AG10803 (cell line): ENCODE results near the gene PKNOX2.

Experiments
- DNase-seq: peaks from one replicate; pipeline ENCODE4 v3.0.0; 2010; ENCODE audit warnings: low read depth
- H3K4me3 ChIP-seq: 2 replicates; pipeline ENCODE4 v1.5.1; 2011; ENCODE audit warnings: mild to moderate bottlenecking, low read length, control low read depth
- TF ChIP-seq, protein P1 (sequence below): conservative IDR thresholded peaks from 2 replicates; pipeline ENCODE4 v1.5.1; 2011; ENCODE audit warnings: mild to moderate bottlenecking, low read length, control low read depth, inconsistent platforms

The PKNOX2 gene

DNA sequence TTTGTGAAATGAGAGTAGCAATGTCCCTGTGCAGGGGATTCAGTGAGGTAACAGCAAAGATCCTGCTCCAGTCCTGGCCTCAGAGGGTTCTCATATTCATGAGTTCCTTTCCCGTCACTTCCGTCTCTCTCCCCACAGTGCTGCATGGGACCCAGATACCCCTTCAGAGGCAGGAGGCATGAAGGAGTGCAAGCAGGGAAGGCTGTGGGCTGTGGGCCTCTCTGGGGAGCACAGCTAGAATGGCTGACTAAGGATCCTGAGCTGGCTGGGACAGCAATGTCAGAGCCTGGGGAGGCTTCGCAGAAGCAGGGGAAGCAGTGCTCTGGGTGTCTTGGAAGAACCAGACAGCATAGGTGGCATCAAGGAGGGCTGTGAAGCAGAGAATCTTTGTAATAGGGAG is 13.0 kb downstream of the PKNOX2 start:
- TF ChIP-seq, protein P1, sequence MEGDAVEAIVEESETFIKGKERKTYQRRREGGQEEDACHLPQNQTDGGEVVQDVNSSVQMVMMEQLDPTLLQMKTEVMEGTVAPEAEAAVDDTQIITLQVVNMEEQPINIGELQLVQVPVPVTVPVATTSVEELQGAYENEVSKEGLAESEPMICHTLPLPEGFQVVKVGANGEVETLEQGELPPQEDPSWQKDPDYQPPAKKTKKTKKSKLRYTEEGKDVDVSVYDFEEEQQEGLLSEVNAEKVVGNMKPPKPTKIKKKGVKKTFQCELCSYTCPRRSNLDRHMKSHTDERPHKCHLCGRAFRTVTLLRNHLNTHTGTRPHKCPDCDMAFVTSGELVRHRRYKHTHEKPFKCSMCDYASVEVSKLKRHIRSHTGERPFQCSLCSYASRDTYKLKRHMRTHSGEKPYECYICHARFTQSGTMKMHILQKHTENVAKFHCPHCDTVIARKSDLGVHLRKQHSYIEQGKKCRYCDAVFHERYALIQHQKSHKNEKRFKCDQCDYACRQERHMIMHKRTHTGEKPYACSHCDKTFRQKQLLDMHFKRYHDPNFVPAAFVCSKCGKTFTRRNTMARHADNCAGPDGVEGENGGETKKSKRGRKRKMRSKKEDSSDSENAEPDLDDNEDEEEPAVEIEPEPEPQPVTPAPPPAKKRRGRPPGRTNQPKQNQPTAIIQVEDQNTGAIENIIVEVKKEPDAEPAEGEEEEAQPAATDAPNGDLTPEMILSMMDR, result no peak

DNA sequence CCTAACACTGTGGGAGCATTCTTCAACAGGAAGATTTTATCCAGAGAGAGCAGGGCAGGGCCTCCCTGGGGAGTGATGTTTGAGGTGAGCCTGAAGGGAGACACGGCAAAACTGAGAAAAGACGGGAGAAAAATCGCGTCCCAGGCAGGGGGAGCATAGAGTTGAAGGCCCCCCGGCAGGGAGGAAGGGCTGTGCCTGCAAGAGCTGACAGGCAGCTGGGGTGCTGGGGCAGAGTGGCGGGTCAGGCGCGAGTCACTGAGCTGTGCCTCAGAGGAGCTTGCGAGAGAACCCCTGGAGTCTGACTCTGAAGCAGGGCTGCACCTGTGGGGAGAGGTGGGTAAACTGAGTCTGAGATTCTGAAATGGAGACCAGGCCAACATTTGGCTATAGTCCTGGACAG is 14.8 kb downstream of the PKNOX2 start:
- no peak overlapping the region for H3K4me3 ChIP-seq
- no peak for DNase-seq
- TF ChIP-seq, protein P1, result no peak

More for the DNA sequence above, 13.0 kb downstream of the PKNOX2 start:
- H3K4me3 ChIP-seq, result no peak overlapping the region
- DNase-seq, result no peak

- no peak for DNase-seq
- no peak overlapping the region for H3K4me3 ChIP-seq
- TF ChIP-seq, protein P1, result no peak
These were observed 15.3 kb downstream of the PKNOX2 start for GRCh38 chr11:125179895-125180294.

GRCh38 chr11:125180413-125181305 is 16.1 kb downstream of the PKNOX2 start:
- H3K4me3 ChIP-seq, result no peak overlapping the region
- DNase-seq, result no peak
- TF ChIP-seq, protein P1, result no peak

GRCh38 chr11:125182573-125182972 is 18.0 kb downstream of the PKNOX2 start:
- DNase-seq, result no peak
- TF ChIP-seq, protein P1, result no peak
- no peak overlapping the region for H3K4me3 ChIP-seq

DNA sequence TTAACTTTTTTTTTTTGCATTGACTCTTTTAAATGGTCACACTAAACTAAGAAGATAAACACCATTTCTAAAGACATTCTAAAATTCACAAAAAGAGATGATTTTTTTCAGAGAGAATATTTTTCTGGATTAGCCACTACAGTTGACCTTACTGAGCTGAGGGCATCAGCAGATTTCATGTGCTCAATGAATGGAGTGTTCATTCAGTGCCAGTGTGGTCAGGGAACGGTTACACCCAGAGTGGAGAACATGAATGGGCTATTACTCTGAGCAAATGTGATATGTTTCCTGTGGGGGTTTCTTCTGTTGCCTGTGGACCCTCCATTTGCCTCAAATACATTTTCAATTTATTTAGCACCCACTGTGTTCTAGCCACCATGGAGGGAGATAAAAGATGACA is 19.1 kb downstream of the PKNOX2 start:
- TF ChIP-seq, protein P1, result no peak
- DNase-seq, result no peak
- H3K4me3 ChIP-seq, result no peak overlapping the region

DNA sequence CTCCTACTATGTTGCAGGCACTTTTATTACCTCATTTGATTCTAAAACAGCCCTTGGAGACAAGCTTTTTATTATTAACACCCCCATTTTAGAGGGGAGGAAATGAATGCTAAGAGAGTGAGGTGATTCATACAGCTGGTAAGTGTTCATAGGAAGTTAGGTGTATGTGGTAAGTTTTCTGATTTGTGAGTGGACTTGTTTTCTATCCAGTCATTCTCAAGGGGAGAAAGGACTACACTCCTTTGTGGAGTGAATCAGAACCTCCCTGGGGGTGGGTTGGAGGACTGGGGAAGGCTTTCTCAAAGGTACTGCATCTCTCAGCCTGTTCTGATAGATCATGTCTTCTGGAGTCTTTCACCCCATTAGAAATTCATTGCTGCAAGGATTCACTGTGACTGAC is 23.5 kb downstream of the PKNOX2 start:
- no peak overlapping the region for H3K4me3 ChIP-seq
- DNase-seq, result no peak
- TF ChIP-seq, protein P1, result no peak
